ENCODE measurements around the gene OR10A3.

OR10A3 gene

GRCh38 chr11:7892059-7892699 is 49.3 kb downstream of the OR10A3 start:
- DNase-seq (ENCODE audit: low spot score) = no peak

- no peak for DNase-seq (ENCODE audit: low spot score)
Measured at GRCh38 chr11:7890417-7891172, 50.9 kb downstream of the OR10A3 start.

- no peak for DNase-seq (ENCODE audit: low spot score)
Measured at GRCh38 chr11:7889985-7890384, 51.5 kb downstream of the OR10A3 start.

All from putamen (tissue), 1 donor.